Measurements from ENCODE around the gene RXFP4. TPM values are rescaled to one million over a fixed set of nuclear protein-coding genes. Genes with fewer than 3 reads are reported as not detected.

The RXFP4 gene
- total and polyA plus RNA-seq, 9 of the 15 experiments (the other 6 are each of a cell fraction or from before 2014, with no cell fraction given): 0.64 TPM; not detected in 8

DNA sequence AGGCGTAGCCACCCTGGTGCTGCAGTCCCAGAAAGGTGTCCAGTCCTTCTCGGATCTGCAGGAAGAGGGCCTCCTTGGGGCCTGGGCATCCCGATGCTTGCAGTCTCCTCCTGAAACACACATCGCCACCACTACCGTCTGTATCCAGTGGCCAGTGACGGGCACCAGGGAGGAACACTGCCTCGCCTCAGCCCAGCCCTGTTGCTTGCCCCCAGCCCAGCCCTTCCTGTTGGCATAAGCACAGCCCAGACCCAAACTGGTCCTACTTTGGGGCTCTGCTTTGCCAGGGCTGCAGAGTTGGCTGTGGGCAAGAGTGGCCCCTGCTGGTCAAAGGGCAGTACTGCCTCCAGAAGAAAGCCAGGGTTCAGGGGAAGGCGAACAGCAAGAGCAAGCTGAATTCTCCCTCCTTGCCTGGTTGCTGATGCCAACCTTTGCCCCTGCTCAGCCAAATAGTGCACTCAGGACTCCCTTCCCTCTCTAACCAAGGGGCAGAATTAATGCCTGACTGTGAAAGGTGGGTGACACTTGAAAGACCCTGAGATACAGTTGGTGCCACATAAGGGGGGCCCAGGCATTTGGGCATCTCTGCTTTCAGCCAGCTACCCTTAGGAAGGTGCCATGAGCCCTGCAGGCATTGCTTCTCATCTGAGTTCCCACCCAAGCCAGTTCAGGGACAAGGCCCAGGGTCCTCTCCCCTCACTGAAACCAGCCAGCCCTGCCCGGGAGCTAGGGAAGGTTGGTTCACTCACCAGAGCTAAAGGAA lies 48.0 kb downstream of the RXFP4 start (continued):
- TF ChIP-seq NR2C2 (CRISPR knock-in tag; IDR thresholded peaks at IDR 0.05) (0 out of 2 replicates have a peak, but pooled peaks have one; percentile 32), NR2C2 (tag; IDR thresholded peaks at IDR 0.05) (no peak), TAL1 (IDR thresholded peaks at IDR 0.05) (no peak), NFRKB (IDR thresholded peaks at IDR 0.05; ENCODE audit: low read depth) (no peak), KLF16 (IDR thresholded peaks at IDR 0.05) (0 out of 2 replicates have a peak, but pooled peaks have one; percentile 31), L3MBTL2 (IDR thresholded peaks at IDR 0.05) (no peak), BRCA1 (IDR thresholded peaks at IDR 0.05) (no peak), BRCA1 (CRISPR knock-in tag; IDR thresholded peaks at IDR 0.05) (no peak), NEUROD1 (IDR thresholded peaks at IDR 0.05; ENCODE audit: borderline replicate concordance, low read depth, low read length, partially characterized antibody) (no peak), ZNF12 (CRISPR knock-in tag; IDR thresholded peaks at IDR 0.05) (no peak)
- TF ChIP-seq, protein P1, sequence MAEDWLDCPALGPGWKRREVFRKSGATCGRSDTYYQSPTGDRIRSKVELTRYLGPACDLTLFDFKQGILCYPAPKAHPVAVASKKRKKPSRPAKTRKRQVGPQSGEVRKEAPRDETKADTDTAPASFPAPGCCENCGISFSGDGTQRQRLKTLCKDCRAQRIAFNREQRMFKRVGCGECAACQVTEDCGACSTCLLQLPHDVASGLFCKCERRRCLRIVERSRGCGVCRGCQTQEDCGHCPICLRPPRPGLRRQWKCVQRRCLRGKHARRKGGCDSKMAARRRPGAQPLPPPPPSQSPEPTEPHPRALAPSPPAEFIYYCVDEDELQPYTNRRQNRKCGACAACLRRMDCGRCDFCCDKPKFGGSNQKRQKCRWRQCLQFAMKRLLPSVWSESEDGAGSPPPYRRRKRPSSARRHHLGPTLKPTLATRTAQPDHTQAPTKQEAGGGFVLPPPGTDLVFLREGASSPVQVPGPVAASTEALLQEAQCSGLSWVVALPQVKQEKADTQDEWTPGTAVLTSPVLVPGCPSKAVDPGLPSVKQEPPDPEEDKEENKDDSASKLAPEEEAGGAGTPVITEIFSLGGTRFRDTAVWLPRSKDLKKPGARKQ (CRISPR knock-in tag; IDR thresholded peaks at IDR 0.05): no peak
- TF ChIP-seq, protein P2, sequence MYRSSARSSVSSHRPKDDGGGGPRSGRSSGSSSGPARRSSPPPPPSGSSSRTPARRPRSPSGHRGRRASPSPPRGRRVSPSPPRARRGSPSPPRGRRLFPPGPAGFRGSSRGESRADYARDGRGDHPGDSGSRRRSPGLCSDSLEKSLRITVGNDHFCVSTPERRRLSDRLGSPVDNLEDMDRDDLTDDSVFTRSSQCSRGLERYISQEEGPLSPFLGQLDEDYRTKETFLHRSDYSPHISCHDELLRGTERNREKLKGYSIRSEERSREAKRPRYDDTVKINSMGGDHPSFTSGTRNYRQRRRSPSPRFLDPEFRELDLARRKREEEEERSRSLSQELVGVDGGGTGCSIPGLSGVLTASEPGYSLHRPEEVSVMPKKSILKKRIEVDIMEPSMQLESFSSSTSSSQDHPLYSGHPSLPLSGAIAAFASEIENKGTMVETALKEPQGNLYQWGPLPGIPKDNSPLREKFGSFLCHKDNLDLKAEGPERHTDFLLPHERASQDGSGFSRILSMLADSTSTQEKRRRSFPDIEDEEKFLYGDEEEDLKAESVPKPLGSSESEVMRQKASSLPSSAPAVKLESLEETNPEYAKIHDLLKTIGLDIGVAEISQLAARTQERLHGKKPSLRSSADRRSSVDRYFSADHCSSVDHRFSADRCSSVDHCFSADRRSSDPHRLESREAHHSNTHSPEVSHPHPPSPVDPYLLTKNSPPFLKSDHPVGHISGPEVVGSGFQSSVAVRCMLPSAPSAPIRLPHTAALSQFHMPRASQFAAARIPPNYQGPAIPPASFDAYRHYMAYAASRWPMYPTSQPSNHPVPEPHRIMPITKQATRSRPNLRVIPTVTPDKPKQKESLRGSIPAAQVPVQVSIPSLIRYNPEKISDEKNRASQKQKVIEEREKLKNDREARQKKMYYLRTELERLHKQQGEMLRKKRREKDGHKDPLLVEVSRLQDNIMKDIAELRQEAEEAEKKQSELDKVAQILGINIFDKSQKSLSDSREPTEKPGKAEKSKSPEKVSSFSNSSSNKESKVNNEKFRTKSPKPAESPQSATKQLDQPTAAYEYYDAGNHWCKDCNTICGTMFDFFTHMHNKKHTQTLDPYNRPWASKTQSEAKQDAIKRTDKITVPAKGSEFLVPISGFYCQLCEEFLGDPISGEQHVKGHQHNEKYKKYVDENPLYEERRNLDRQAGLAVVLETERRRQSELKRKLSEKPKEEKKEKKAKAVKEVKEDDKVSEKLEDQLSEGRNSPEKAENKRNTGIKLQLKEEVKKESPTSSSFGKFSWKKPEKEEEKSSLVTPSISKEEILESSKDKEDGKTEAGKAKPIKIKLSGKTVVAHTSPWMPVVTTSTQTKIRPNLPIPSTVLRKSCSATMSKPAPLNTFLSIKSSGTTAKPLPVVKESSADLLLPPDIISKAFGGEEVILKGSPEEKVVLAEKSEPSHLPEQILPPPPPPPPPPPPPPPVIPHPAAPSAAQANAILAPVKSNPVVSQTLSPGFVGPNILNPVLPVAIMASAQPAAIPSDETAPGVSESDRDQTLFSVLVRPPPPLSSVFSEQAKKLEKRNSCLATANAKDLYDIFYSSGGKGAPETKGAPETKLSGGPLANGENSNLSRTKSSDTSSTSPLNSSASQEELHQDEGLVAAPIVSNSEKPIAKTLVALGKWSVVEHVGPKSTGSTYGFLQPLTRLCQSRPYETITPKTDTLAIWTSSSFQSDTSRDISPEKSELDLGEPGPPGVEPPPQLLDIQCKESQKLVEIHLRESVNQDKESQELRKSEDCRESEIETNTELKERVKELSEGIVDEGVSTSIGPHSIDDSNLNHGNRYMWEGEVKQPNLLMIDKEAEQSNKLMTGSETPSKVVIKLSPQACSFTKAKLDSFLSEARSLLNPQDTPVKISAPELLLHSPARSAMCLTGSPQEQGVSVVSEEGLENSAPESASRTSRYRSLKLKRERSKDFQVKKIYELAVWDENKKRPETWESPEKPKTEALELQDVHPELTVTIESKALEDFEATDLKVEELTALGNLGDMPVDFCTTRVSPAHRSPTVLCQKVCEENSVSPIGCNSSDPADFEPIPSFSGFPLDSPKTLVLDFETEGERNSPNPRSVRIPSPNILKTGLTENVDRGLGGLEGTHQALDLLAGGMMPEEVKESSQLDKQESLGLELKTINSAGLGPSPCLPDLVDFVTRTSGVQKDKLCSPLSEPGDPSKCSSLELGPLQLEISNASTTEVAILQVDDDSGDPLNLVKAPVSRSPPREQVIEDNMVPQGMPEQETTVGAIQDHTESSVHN (IDR thresholded peaks at IDR 0.05; ENCODE audit: borderline replicate concordance in 1 of 2, low read depth in 1 of 2): no peak
- TF ChIP-seq, protein P3, sequence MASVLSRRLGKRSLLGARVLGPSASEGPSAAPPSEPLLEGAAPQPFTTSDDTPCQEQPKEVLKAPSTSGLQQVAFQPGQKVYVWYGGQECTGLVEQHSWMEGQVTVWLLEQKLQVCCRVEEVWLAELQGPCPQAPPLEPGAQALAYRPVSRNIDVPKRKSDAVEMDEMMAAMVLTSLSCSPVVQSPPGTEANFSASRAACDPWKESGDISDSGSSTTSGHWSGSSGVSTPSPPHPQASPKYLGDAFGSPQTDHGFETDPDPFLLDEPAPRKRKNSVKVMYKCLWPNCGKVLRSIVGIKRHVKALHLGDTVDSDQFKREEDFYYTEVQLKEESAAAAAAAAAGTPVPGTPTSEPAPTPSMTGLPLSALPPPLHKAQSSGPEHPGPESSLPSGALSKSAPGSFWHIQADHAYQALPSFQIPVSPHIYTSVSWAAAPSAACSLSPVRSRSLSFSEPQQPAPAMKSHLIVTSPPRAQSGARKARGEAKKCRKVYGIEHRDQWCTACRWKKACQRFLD (CRISPR knock-in tag; IDR thresholded peaks at IDR 0.05): no peak
